C1 segment of cervical spinal cord (tissue), 14 donors: ENCODE data around the gene SLC16A3.
"Not testable (repeated sequence)": the region's sequence is repeated elsewhere in the genome, so short reads cannot be mapped to it uniquely, and the experiment has no call there.

ENCODE experiments used
- DNase-seq, 14 donors: peaks; one replicate each; lab custom pipeline; 2025; lab: John Stamatoyannopoulos, UW

SLC16A3 gene

DNA sequence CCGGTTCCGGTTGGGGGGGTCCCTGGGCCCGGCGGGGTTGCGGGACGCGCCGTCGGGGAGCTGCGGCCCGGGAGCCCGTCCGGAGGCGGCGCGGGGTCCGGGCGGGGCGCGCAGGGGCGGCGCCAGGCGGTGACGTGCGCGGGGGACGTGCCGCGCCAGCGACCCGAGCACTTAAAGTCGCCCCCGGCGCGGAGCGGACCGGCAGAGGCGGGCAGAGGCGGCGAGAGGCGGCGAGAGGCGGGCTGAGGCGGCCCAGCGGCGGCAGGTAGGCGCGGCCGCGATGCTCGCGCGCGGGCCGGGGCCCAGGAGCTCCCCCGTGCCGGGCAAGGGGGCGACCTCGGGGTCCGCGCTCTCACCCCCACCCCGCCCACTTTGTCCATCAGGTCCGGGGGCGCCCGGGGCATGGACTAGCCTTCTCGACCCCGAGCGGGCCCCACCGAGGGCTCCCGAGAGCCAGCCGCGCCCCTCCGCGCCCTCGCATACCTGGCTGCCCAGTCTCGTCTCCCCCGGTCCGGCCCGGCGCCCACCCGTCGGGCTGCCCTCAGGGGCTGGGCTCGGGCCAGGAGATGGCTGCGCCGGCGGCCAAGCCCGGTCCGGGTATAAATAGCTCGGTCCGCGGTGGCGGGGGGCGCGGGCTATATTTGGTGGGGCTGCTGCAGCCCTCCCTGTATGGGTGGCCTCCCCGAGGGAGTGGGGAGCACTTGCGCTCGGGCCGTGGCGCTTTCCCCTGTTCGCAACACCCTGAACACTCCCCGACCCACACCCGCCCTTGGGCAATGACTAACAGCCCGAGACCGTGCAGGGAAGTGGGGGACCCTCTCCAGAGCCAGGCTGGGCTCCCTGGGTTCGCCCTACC is at the start of gene SLC16A3:
Gene SLC16A3, plus strand, starts transcription at position 201 of the 856 bp plus-strand sequence. CDS start 6,967 bp downstream, outside the sequence.
- peak in 3 of 14 donors; percentile 33 to 50 (median 43) for DNase-seq

DNA sequence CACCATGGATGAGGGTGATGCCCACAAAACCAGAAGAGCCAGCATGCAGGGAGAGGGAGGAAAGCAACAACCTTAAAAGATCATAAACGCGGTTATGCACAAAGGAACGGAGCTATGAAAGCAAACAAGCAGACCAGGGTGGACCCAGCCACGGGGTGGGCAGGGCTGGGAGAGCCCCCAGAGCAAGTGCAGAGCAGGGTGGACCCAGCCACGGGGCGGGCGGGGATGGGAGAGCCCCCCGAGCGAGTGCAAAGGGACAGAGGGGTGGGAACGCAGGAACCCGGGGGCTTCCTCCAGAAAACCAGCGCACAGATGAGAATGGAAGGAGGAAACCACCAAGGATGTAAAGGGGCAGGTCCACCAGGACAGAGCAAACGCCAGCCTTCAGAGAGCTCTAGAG is 49.4 kb upstream of the SLC16A3 start:
- no peak for DNase-seq

- no peak for DNase-seq
Observed at GRCh38 chr17:82179946-82180475, 48.8 kb upstream of the SLC16A3 start.

DNA sequence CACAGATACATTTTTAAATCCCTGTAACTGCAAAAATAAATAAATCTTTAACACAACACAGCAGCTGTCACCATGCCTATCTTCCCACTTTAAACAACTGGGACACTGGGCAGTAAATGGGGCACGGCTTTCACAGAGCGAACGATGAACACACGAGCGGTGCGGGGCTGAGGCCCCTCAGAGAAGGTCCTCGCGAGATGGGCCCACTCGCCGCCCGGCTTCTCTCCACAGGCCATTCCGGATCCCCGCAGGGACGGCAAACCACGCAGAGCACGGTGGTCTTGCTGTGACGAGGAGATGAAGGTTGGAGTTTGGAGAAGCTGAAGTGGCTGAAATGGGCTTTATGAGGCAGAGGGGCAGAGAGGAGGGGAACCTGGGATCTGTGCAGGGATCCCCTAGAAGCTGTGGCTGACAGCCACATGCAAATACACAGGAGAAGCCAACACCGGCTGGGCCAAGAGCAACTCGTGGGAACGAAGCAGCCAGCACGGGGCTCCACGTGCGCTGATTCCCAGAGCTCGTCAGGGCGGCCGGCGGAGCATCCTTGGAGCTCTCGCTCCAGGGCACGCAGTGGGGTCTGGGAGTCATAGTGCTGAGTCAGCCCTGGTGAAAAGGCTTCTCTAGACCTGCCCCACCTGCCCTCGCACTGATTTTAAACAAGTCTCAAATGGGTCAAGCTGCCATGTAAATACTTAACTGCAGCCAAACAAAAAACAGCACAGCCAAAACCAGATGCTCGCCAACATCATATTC is 47.9 kb upstream of the SLC16A3 start:
- no peak for DNase-seq

GRCh38 chr17:82184761-82185160 is 44.1 kb upstream of the SLC16A3 start:
- DNase-seq = no peak

GRCh38 chr17:82186221-82186620 is 42.6 kb upstream of the SLC16A3 start:
- DNase-seq = no peak

- no peak for DNase-seq
Observed at GRCh38 chr17:82187500-82187899, 41.3 kb upstream of the SLC16A3 start.

- DNase-seq = no peak
Observed at GRCh38 chr17:82188001-82188961, 40.6 kb upstream of the SLC16A3 start.

GRCh38 chr17:82193050-82193449 is 35.8 kb upstream of the SLC16A3 start:
- DNase-seq = not testable (repeated sequence)

GRCh38 chr17:82193520-82194220 is 35.2 kb upstream of the SLC16A3 start:
- DNase-seq = peak in 3 of 14 donors; percentile 14 to 48 (median 41)

DNA sequence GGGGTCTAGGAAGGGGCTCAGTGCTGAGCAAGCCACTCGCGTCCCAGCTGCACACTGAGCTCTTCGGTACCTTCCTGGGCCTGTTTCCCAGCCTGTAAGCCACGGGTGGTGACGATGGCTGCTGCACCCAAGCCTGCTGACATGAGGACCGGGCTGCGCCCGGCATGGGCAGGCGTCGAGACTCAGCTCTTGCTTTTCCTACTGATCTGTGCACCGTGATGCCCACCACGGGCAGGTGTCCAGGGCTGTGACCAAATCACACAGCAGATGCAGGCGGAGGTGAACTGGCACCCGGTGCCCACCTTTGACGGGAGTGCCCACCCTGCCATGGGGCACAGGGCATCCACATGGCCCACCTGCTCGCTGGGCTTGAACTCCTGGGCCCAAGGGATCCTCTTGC is 34.1 kb upstream of the SLC16A3 start:
- DNase-seq = no peak

GRCh38 chr17:82195675-82196672 is 32.9 kb upstream of the SLC16A3 start:
- peak in 2 of 14 donors; percentile 5 to 15 for DNase-seq

DNA sequence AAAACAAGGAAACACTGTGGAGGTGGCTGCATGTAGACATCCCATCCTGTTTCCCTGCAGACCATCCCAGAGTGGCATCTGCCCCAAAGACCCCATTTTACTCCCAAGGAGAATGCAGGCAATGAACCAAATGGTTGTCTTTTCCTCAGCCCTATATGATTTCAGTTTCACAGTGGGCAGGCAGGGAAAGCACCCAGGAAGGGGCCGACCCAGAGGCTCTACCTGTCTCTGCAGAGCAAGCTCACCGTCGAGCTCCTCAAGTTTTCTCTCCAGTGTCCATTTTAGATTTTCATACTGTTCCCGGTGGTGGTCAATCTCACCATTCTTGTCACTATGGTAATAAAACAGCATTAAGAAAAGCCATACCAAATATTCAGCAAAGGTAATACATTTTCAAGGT is 30.8 kb upstream of the SLC16A3 start:
- DNase-seq = no peak

GRCh38 chr17:82199496-82199895 is 29.3 kb upstream of the SLC16A3 start:
- DNase-seq = no peak

DNA sequence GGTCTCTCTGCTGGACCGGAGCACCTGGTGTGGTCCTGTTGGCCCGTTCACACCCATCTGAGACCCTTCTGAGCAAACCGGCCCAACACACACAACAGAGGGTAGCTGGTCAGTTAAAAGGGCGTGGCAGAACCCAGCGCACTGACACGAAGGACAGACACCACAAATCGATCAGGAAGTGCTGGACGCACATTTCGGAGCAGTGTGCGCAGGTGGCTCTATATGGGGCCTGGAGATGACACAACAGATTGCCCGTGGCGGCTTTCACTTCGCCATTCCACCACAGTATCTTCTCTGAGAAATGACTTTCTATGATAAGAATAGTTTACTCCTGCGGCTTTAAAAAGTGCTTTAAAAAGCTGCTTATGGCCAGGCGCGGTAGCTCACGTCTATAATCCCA is 28.7 kb upstream of the SLC16A3 start:
- no peak for DNase-seq

DNA sequence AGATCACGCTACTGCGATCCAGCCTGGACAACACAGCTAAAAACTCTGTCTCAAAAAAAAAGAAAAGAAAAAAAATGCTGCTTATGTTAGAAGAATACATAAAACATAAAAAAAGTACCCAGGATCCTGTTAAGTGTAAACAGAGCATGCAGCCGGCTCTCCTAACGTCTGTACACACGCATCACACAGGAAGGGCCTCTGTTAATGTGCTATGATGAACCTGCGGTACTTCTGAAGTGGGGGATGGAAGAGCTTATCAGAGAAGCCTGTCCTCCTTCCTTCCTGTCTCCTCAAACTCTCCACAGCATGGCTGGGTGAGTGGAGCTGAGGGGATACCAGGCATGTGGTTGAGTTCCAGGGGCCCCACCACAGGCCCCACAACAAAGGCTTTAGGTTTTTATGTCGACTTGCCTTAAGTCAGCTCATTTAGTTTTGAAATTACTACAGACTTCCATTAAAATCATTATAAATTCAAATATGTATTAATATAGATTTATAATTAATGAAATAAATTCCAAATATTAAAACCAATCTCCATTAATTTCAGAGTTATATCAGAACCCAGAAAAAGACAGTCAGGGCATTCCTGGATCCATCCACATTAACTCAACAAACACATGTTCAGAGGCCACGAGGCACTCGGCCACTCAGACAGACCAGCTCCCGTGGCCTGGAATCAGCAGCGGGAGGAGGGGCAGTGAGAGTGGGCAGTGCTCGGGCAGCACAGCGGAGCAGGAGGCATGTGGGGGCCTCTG is 27.9 kb upstream of the SLC16A3 start:
- DNase-seq = no peak

DNA sequence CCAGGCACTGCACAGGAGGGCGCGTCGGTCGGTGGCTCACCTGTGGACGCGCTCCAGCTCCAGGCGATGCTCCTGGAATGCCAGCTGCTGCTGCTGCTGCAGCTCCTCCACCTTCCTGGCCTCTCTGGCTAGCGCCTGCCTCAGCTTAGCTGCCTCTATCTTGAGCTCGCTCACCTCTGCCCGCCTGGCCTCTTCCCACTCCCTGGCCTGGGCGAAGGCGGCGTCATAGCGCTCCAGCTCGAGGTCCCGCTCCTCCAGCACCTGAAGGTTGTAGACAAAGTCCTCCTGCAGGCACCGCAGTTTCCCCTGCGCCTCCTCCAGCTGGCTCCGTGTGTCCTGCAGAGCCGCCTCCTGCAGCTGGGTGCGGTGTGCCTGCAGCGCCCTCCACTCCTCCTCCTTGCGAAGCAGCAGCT is 27.3 kb upstream of the SLC16A3 start:
- no peak for DNase-seq

DNA sequence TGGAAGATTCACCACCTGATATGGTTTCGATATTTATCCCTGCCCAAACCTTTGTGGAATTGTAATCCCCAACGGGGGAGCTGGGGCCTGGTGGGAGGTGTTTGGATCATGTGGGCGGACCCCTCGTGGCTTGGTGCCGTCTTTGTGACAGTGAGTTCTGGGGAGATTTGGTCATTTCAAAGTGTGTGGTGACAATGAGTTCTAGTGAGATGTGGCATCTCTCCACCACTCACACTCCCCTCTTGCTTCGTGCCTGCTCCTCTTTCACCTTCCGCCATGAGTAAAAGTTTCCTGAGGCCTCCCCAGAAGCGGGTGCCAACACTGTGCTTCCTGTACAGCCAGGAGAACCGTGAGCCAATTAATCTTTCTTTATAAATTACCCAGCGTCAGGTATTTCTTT is 25.9 kb upstream of the SLC16A3 start:
- DNase-seq = no peak

- no peak for DNase-seq
Observed at GRCh38 chr17:82203920-82204319, 24.9 kb upstream of the SLC16A3 start.
